SU-DHL-6 (cell line): ENCODE results near the gene PALM.

Source experiments
- CTCF ChIP-seq: fragments of 200-600 bp; sonication (generic); IDR thresholded peaks from one replicate; pipeline ENCODE4 v1.5.1; 2017; ENCODE audit warnings: antibody characterized with exemption, mild to moderate bottlenecking, low read length, moderate library complexity; ENCODE audit not compliant: insufficient read depth, poor library complexity, severe bottlenecking
- EZH2phosphoT487 ChIP-seq: fragments of 200-600 bp; sonication (generic), shearing (Covaris generic); conservative IDR thresholded peaks from 2 replicates; pipeline ENCODE4 v1.6.1; 2018; ENCODE audit warnings: mild to moderate bottlenecking, antibody characterized with exemption, low read length, moderate library complexity, mixed read lengths

GRCh38 chr19:703651-704446, 4.9 kb upstream of the PALM start:
- TF ChIP-seq CTCF (no peak), EZH2phosphoT487 (no peak)
